Upper lobe of right lung (tissue), 1 donor: Measurements from ENCODE around the gene CHERP. TPM values are rescaled to one million over a fixed set of nuclear protein-coding genes. Genes with fewer than 3 reads are reported as not detected.

Experiments
- ATAC-seq: fragments of 200-7000 bp; cut with Tn5 transposase; one replicate; pipeline ENCODE4 v1.9.1; 2020; ENCODE audit warnings: mild to moderate bottlenecking, moderate library complexity
- DNase-seq: peaks from one replicate; pipeline ENCODE4 v3.0.0-alpha.2; 2020
- H3K27ac ChIP-seq: fragments of 200-600 bp; one replicate; pipeline ENCODE4 v1.8.0; 2022
- H3K27me3 ChIP-seq: fragments of 200-600 bp; one replicate; pipeline ENCODE4 v1.8.0; 2022; ENCODE audit warnings: mild to moderate bottlenecking
- H3K36me3 ChIP-seq: fragments of 200-600 bp; one replicate; pipeline ENCODE4 v1.8.0; 2022
- H3K4me1 ChIP-seq: fragments of 200-600 bp; one replicate; pipeline ENCODE4 v1.8.0; 2022
- H3K4me3 ChIP-seq: fragments of 200-600 bp; one replicate; pipeline ENCODE4 v1.8.0; 2022; ENCODE audit warnings: mild to moderate bottlenecking
- H3K9me3 ChIP-seq: fragments of 200-600 bp; one replicate; pipeline ENCODE4 v1.8.0; 2022
- CTCF ChIP-seq: fragments of 200-600 bp; IDR thresholded peaks from one replicate; pipeline ENCODE4 v1.8.0; 2022; ENCODE audit warnings: antibody characterized with exemption
- intact Hi-C: fragments of 100-400 bp; cut with DNase I; formaldehyde crosslinking; loops from one replicate; pipeline ENCODE4 v1.11.0; 2022
- total RNA-seq: library from RNA; stranded (reverse); fragmentation: NEBNext Ultra II Directional; extraction: Animal tissue kit (Norgen Biotek cat#: 25700); gene quantifications from one replicate; pipeline ENCODE4 v1.2.1, GENCODE V29; 2021
- donor health status: DM: no; HTN: yes; CAD: no; lungs with severe emphysema.

The CHERP gene
- total RNA-seq, 1 donor from 2014 or later: 41.9 TPM

GRCh38 chr19:16520986-16521624, 21.1 kb downstream of the CHERP start:
- ATAC-seq (no peak), DNase-seq (no peak)
- Histone ChIP-seq H3K27ac (no peak overlapping the region), H3K27me3 (no peaks in the 10 kb centered on the region), H3K4me3 (no peak overlapping the region), H3K9me3 (no peaks in the 10 kb centered on the region), H3K36me3 (peaks cover 96% of the 10 kb centered on the region), H3K4me1 (no peaks in the 10 kb centered on the region)
- intact Hi-C loops: no loop called here
- no peak for TF ChIP-seq CTCF

- ATAC-seq (no peak), DNase-seq (no peak)
- no peak overlapping the region for H3K4me3 ChIP-seq
- no peak overlapping the region for H3K27ac ChIP-seq
- H3K9me3 ChIP-seq: no peaks in the 10 kb centered on the region
- H3K27me3 ChIP-seq: no peaks in the 10 kb centered on the region
- H3K4me1 ChIP-seq: no peaks in the 10 kb centered on the region
- intact Hi-C loops: no loop called here
- H3K36me3 ChIP-seq: peaks cover 88% of the 10 kb centered on the region
- TF ChIP-seq CTCF: no peak
These were observed 21.9 kb downstream of the CHERP start for GRCh38 chr19:16520074-16520973.

- peaks cover 85% of the 10 kb centered on the region for H3K36me3 ChIP-seq
- no peak overlapping the region for H3K27ac ChIP-seq
- ATAC-seq (no peak), DNase-seq (no peak)
- H3K4me3 ChIP-seq: no peak overlapping the region
- H3K4me1 ChIP-seq: no peaks in the 10 kb centered on the region
- no peak for TF ChIP-seq CTCF
- intact Hi-C loops: no loop called here
- H3K9me3 ChIP-seq: no peaks in the 10 kb centered on the region
- H3K27me3 ChIP-seq: no peaks in the 10 kb centered on the region
These were observed 23.0 kb downstream of the CHERP start for GRCh38 chr19:16519230-16519687.

GRCh38 chr19:16518483-16519229, 23.6 kb downstream of the CHERP start:
- DNase-seq (no peak), ATAC-seq (no peak)
- H3K4me1 ChIP-seq: no peaks in the 10 kb centered on the region
- H3K4me3 ChIP-seq: no peak overlapping the region
- H3K27ac ChIP-seq: no peak overlapping the region
- peaks cover 79% of the 10 kb centered on the region for H3K36me3 ChIP-seq
- no peaks in the 10 kb centered on the region for H3K27me3 ChIP-seq
- H3K9me3 ChIP-seq: no peaks in the 10 kb centered on the region
- no peak for TF ChIP-seq CTCF
- intact Hi-C loops: no loop called here

GRCh38 chr19:16518061-16518460, 24.2 kb downstream of the CHERP start:
- Histone ChIP-seq H3K27ac (no peak overlapping the region), H3K36me3 (peaks cover 73% of the 10 kb centered on the region), H3K27me3 (no peaks in the 10 kb centered on the region), H3K4me1 (no peaks in the 10 kb centered on the region), H3K9me3 (no peaks in the 10 kb centered on the region), H3K4me3 (no peak overlapping the region)
- ATAC-seq (no peak), DNase-seq (no peak)
- intact Hi-C loops: no loop called here
- no peak for TF ChIP-seq CTCF
